ENCODE results near the gene ASTE1.
"Not testable (repeated sequence)": the region's sequence is repeated elsewhere in the genome, so short reads cannot be mapped to it uniquely, and the experiment has no call there.

ASTE1 gene

GRCh38 chr3:131026321-131027151 is at the start of gene ASTE1, which contains the start of gene NEK11:
ASTE1 (minus strand) TSS chr3:131026825; CDS start chr3:131025306, 1,519 bp downstream.
NEK11 (plus strand) TSS chr3:131026877; CDS start chr3:131029709, 2,832 bp downstream.
- Histone ChIP-seq H3K9ac (ENCODE audit: low read length) (peak within 1 kb of the TSS; percentile 90), H3K36me3 (ENCODE audit: control insufficient read depth, insufficient read depth, low read length) (no peaks in the 10 kb centered on the region), H3K9me3 (ENCODE audit: control insufficient read depth, low read length) (no peaks in the 10 kb centered on the region), H3K27me3 (ENCODE audit: control insufficient read depth, insufficient read depth, low read length) (no peaks in the 10 kb centered on the region), H3K4me3 (ENCODE audit: low read length) (peak within 1 kb of the TSS; percentile 94), H3K4me1 (ENCODE audit: control insufficient read depth, insufficient read depth, low read length) (peaks cover 12% of the 10 kb centered on the region)

- H3K27me3 ChIP-seq (ENCODE audit: control insufficient read depth, insufficient read depth, low read length): no peaks in the 10 kb centered on the region
- H3K4me1 ChIP-seq (ENCODE audit: control insufficient read depth, insufficient read depth, low read length): no peaks in the 10 kb centered on the region
- no peaks in the 10 kb centered on the region for H3K9me3 ChIP-seq (ENCODE audit: control insufficient read depth, low read length)
- no peaks in the 10 kb centered on the region for H3K36me3 ChIP-seq (ENCODE audit: control insufficient read depth, insufficient read depth, low read length)
- no peak overlapping the region for H3K9ac ChIP-seq (ENCODE audit: low read length)
- no peak overlapping the region for H3K4me3 ChIP-seq (ENCODE audit: low read length)
Measured at GRCh38 chr3:131075632-131076328, 49.2 kb upstream of the ASTE1 start.

- H3K36me3 ChIP-seq (ENCODE audit: control insufficient read depth, insufficient read depth, low read length): no peaks in the 10 kb centered on the region
- no peaks in the 10 kb centered on the region for H3K4me1 ChIP-seq (ENCODE audit: control insufficient read depth, insufficient read depth, low read length)
- no peak overlapping the region for H3K9ac ChIP-seq (ENCODE audit: low read length)
- no peak overlapping the region for H3K4me3 ChIP-seq (ENCODE audit: low read length)
- H3K27me3 ChIP-seq (ENCODE audit: control insufficient read depth, insufficient read depth, low read length): no peaks in the 10 kb centered on the region
- no peaks in the 10 kb centered on the region for H3K9me3 ChIP-seq (ENCODE audit: control insufficient read depth, low read length)
Measured at GRCh38 chr3:131072845-131073244, 46.2 kb upstream of the ASTE1 start.

GRCh38 chr3:131072099-131072559 is 45.5 kb upstream of the ASTE1 start:
- Histone ChIP-seq H3K9ac (ENCODE audit: low read length) (no peak overlapping the region), H3K27me3 (ENCODE audit: control insufficient read depth, insufficient read depth, low read length) (no peaks in the 10 kb centered on the region), H3K4me1 (ENCODE audit: control insufficient read depth, insufficient read depth, low read length) (no peaks in the 10 kb centered on the region), H3K36me3 (ENCODE audit: control insufficient read depth, insufficient read depth, low read length) (no peaks in the 10 kb centered on the region), H3K9me3 (ENCODE audit: control insufficient read depth, low read length) (no peaks in the 10 kb centered on the region), H3K4me3 (ENCODE audit: low read length) (no peak overlapping the region)

- Histone ChIP-seq H3K4me3 (ENCODE audit: low read length) (no peak overlapping the region), H3K9me3 (ENCODE audit: control insufficient read depth, low read length) (no peaks in the 10 kb centered on the region), H3K36me3 (ENCODE audit: control insufficient read depth, insufficient read depth, low read length) (no peaks in the 10 kb centered on the region), H3K9ac (ENCODE audit: low read length) (no peak overlapping the region), H3K27me3 (ENCODE audit: control insufficient read depth, insufficient read depth, low read length) (no peaks in the 10 kb centered on the region), H3K4me1 (ENCODE audit: control insufficient read depth, insufficient read depth, low read length) (no peaks in the 10 kb centered on the region)
Measured at GRCh38 chr3:131067983-131068382, 41.4 kb upstream of the ASTE1 start.

GRCh38 chr3:131053043-131053859 is 26.6 kb upstream of the ASTE1 start:
- H3K9ac ChIP-seq (ENCODE audit: low read length): no peak overlapping the region
- H3K27me3 ChIP-seq (ENCODE audit: control insufficient read depth, insufficient read depth, low read length): no peaks in the 10 kb centered on the region
- no peaks in the 10 kb centered on the region for H3K4me1 ChIP-seq (ENCODE audit: control insufficient read depth, insufficient read depth, low read length)
- H3K4me3 ChIP-seq (ENCODE audit: low read length): no peak overlapping the region
- no peaks in the 10 kb centered on the region for H3K36me3 ChIP-seq (ENCODE audit: control insufficient read depth, insufficient read depth, low read length)
- H3K9me3 ChIP-seq (ENCODE audit: control insufficient read depth, low read length): no peaks in the 10 kb centered on the region

GRCh38 chr3:131050001-131050400 is 23.4 kb upstream of the ASTE1 start:
- Histone ChIP-seq H3K9ac (ENCODE audit: low read length) (no peak overlapping the region), H3K9me3 (ENCODE audit: control insufficient read depth, low read length) (no peaks in the 10 kb centered on the region), H3K27me3 (ENCODE audit: control insufficient read depth, insufficient read depth, low read length) (no peaks in the 10 kb centered on the region), H3K4me1 (ENCODE audit: control insufficient read depth, insufficient read depth, low read length) (no peaks in the 10 kb centered on the region), H3K4me3 (ENCODE audit: low read length) (no peak overlapping the region), H3K36me3 (ENCODE audit: control insufficient read depth, insufficient read depth, low read length) (no peaks in the 10 kb centered on the region)

- no peaks in the 10 kb centered on the region for H3K27me3 ChIP-seq (ENCODE audit: control insufficient read depth, insufficient read depth, low read length)
- H3K4me3 ChIP-seq (ENCODE audit: low read length): no peak overlapping the region
- H3K4me1 ChIP-seq (ENCODE audit: control insufficient read depth, insufficient read depth, low read length): no peaks in the 10 kb centered on the region
- no peaks in the 10 kb centered on the region for H3K9me3 ChIP-seq (ENCODE audit: control insufficient read depth, low read length)
- no peaks in the 10 kb centered on the region for H3K36me3 ChIP-seq (ENCODE audit: control insufficient read depth, insufficient read depth, low read length)
- H3K9ac ChIP-seq (ENCODE audit: low read length): no peak overlapping the region
Measured at GRCh38 chr3:131048030-131048429, 21.4 kb upstream of the ASTE1 start.

GRCh38 chr3:131047582-131047981 is 21.0 kb upstream of the ASTE1 start:
- H3K4me1 ChIP-seq (ENCODE audit: control insufficient read depth, insufficient read depth, low read length): no peaks in the 10 kb centered on the region
- H3K36me3 ChIP-seq (ENCODE audit: control insufficient read depth, insufficient read depth, low read length): no peaks in the 10 kb centered on the region
- H3K4me3 ChIP-seq (ENCODE audit: low read length): no peak overlapping the region
- no peaks in the 10 kb centered on the region for H3K27me3 ChIP-seq (ENCODE audit: control insufficient read depth, insufficient read depth, low read length)
- H3K9me3 ChIP-seq (ENCODE audit: control insufficient read depth, low read length): no peaks in the 10 kb centered on the region
- H3K9ac ChIP-seq (ENCODE audit: low read length): no peak overlapping the region

- H3K36me3 ChIP-seq (ENCODE audit: control insufficient read depth, insufficient read depth, low read length); H3K9me3 ChIP-seq (ENCODE audit: control insufficient read depth, low read length); H3K4me3 ChIP-seq (ENCODE audit: low read length): not testable (repeated sequence)
Measured at GRCh38 chr3:131042271-131042985, 15.8 kb upstream of the ASTE1 start.

GRCh38 chr3:131038326-131038725 is 11.7 kb upstream of the ASTE1 start:
- no peak overlapping the region for H3K9ac ChIP-seq (ENCODE audit: low read length)
- H3K4me1 ChIP-seq (ENCODE audit: control insufficient read depth, insufficient read depth, low read length): no peaks in the 10 kb centered on the region
- H3K27me3 ChIP-seq (ENCODE audit: control insufficient read depth, insufficient read depth, low read length): no peaks in the 10 kb centered on the region
- no peak overlapping the region for H3K4me3 ChIP-seq (ENCODE audit: low read length)
- no peaks in the 10 kb centered on the region for H3K9me3 ChIP-seq (ENCODE audit: control insufficient read depth, low read length)
- no peaks in the 10 kb centered on the region for H3K36me3 ChIP-seq (ENCODE audit: control insufficient read depth, insufficient read depth, low read length)

More at GRCh38 chr3:131042271-131042985, 15.8 kb upstream of the ASTE1 start:
- H3K9ac ChIP-seq (ENCODE audit: low read length); H3K27me3 ChIP-seq (ENCODE audit: control insufficient read depth, insufficient read depth, low read length); H3K4me1 ChIP-seq (ENCODE audit: control insufficient read depth, insufficient read depth, low read length): not testable (repeated sequence)

All from mucosa of stomach (tissue), 1 donor.